Stimulated activated CD8-positive, alpha-beta memory T cell treated with anti-CD3 and anti-CD28 coated beads, Interleukin-7, amount 100 ng/mL, for 48 hours (primary cell): Measurements from ENCODE around the gene FHL1.
A peak's percentile ranks its signal among the peaks of the same experiment; 100 is the strongest.

ENCODE experiments used
- DNase-seq, 2 donors: peaks; one replicate each; pipeline ENCODE4 v3.0.0-alpha.2; 2020; ENCODE audit warnings: low read depth in 1 of 2; ENCODE audit errors: extremely low read depth in 1 of 2

FHL1 gene

GRCh38 chrX:136250191-136251040 is 103.1 kb downstream of the FHL1 start:
- no peak for DNase-seq

GRCh38 chrX:136251041-136251991 is 104.0 kb downstream of the FHL1 start, which contains the start of gene MAP7D3:
Gene MAP7D3 (minus strand): TSS chrX:136251400. CDS start chrX:136251358, 42 bp downstream.
- peak; percentile 26 to 40 for DNase-seq

GRCh38 chrX:136255541-136255940 is 108.2 kb downstream of the FHL1 start:
- DNase-seq: no peak

GRCh38 chrX:136256026-136256425 is 108.7 kb downstream of the FHL1 start:
- DNase-seq: no peak

GRCh38 chrX:136258951-136259350 is 111.6 kb downstream of the FHL1 start:
- no peak for DNase-seq

- DNase-seq: no peak
Measured at GRCh38 chrX:136259543-136259942, 112.2 kb downstream of the FHL1 start.

GRCh38 chrX:136260776-136261175 is 113.4 kb downstream of the FHL1 start:
- no peak for DNase-seq
